Urinary bladder (tissue), 2 donors: Measurements from ENCODE around the gene ACOT6. TPM values are rescaled to one million over a fixed set of nuclear protein-coding genes. Genes with fewer than 3 reads are reported as not detected.

ENCODE experiments used
- polyA plus RNA-seq: library from polyadenylated mRNA; stranded (reverse); fragments of 200-250 nt; gene quantifications from one replicate; pipeline ENCODE4 v1.2.3, GENCODE V29; 2013
- small RNA-seq: library from RNA; depleted of rRNA; stranded (forward); fragments of <200 nt; gene quantifications from one replicate; pipeline ENCODE3, GENCODE V24; 2014
- total RNA-seq: library from RNA; depleted of rRNA; stranded (reverse); fragments of >200 nt; gene quantifications from one replicate; pipeline ENCODE4 v1.2.3, GENCODE V29; 2014
- donor health status: healthy.

ACOT6 gene
- total and polyA plus RNA-seq, 2 donors, result not detected

Small RNA genes within 50 kb of the gene (small RNA-seq; reads per million reads assigned to genes)
- gene RNU6-240P, result not detected

Other genes with a start within 250 kb of the ACOT6 start
- gene NUMB, start 154.0 kb upstream of the ACOT6 start, total RNA-seq, result 57.9 TPM
- gene NUMB, start 154.0 kb upstream of the ACOT6 start, polyA plus RNA-seq, result 52.3 TPM
- gene RIOX1, start 121.6 kb upstream of the ACOT6 start, total RNA-seq, result 9.9 TPM
- 9.7 TPM for gene RIOX1, start 121.6 kb upstream of the ACOT6 start, polyA plus RNA-seq
- 1.7 TPM for gene ACOT1, start 75.4 kb upstream of the ACOT6 start, total RNA-seq
- gene ACOT1, start 75.4 kb upstream of the ACOT6 start, polyA plus RNA-seq, result 12.0 TPM
- 0.37 TPM for gene HEATR4, start 53.6 kb upstream of the ACOT6 start, total RNA-seq
- 0.37 TPM for gene HEATR4, start 53.6 kb upstream of the ACOT6 start, polyA plus RNA-seq
- 39.4 TPM for gene ACOT2, start 43.3 kb upstream of the ACOT6 start, total RNA-seq
- gene ACOT2, start 43.3 kb upstream of the ACOT6 start, polyA plus RNA-seq, result 84.3 TPM
- gene ACOT4, start 20.6 kb upstream of the ACOT6 start, total RNA-seq, result 1.6 TPM
- gene ACOT4, start 20.6 kb upstream of the ACOT6 start, polyA plus RNA-seq, result 1.0 TPM
- gene DNAL1, start 32.5 kb downstream of the ACOT6 start, total RNA-seq, result 13.3 TPM
- gene DNAL1, start 32.5 kb downstream of the ACOT6 start, polyA plus RNA-seq, result 6.3 TPM
- 38.3 TPM for gene PNMA1, start 101.9 kb downstream of the ACOT6 start, total RNA-seq
- gene PNMA1, start 101.9 kb downstream of the ACOT6 start, polyA plus RNA-seq, result 85.8 TPM
- gene PTGR2, start 239.3 kb downstream of the ACOT6 start, total RNA-seq, result 13.3 TPM
- 5.5 TPM for gene PTGR2, start 239.3 kb downstream of the ACOT6 start, polyA plus RNA-seq